ENCODE measurements around the gene KLHL42.
A peak's percentile ranks its signal among the peaks of the same experiment; 100 is the strongest.
"Not testable (repeated sequence)": the region's sequence is repeated elsewhere in the genome, so short reads cannot be mapped to it uniquely, and the experiment has no call there.

The KLHL42 gene
- 21.5 to 47.8 (median 28.2) reads per million in 9 experiments for total RNA-seq

DNA sequence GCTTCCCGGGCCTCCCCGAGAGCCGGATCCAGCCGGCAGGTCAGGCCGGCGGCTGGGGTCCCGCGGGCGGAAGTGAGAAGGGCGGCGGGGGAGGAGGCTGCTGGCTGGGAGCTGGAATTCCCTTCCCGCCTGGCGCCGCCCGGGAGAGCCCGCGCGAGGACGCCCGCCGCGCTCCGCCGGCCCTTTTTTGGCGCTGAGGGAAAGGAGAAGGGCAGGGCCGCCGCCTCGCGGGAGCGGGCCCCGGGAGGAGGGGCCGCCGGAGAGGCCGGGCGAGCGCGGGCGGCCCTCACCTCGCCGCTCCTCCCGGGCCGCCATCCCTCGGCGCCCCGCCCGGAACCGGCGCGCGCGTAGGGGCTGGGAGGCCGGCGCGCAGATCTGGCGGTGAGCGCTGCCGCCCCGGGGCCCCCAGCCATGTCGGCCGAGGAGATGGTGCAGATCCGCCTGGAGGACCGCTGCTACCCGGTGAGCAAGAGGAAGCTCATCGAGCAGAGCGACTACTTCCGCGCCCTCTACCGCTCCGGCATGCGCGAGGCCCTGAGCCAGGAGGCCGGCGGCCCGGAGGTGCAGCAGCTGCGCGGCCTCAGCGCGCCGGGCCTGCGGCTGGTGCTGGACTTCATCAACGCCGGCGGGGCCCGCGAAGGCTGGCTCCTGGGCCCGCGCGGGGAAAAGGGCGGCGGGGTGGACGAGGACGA is at the start of gene KLHL42, which contains the start of gene MANSC4:
KLHL42 (plus strand) TSS at position 314 of the 692 bp plus-strand sequence; CDS start at position 412, 98 bp downstream.
MANSC4 (minus strand) TSS at position 317 of the 692 bp plus-strand sequence. CDS start 8,960 bp downstream, outside the sequence.
- ATAC-seq (replicated peaks), result peak; percentile 81
- Mint-ChIP-seq H3K36me3 (ENCODE audit: insufficient read depth) (peaks cover 7% of the 10 kb centered on the region), H3K27me3 (no peaks in the 10 kb centered on the region), H3K9me3 (no peaks in the 10 kb centered on the region), H3K4me3 (peak within 1 kb of the TSS; percentile 85 to 87), H3K4me1 (ENCODE audit: low read depth in 2 of 2) (peaks cover 24 to 31% of the 10 kb centered on the region in 2 donors), H3K27ac (peak within 1 kb of the TSS; percentile 60 to 80)
- peak; percentile 56 to 60 (median 57) for DNase-seq

GRCh38 chr12:27732281-27732680 is 47.8 kb upstream of the KLHL42 start:
- Mint-ChIP-seq H3K9me3 (no peaks in the 10 kb centered on the region), H3K4me3 (no peak overlapping the region), H3K27me3 (no peaks in the 10 kb centered on the region), H3K4me1 (ENCODE audit: low read depth in 2 of 2) (no peaks in the 10 kb centered on the region), H3K27ac (no peak overlapping the region), H3K36me3 (ENCODE audit: insufficient read depth) (peaks cover 47% of the 10 kb centered on the region)
- ATAC-seq (replicated peaks), result no peak
- no peak for DNase-seq

DNA sequence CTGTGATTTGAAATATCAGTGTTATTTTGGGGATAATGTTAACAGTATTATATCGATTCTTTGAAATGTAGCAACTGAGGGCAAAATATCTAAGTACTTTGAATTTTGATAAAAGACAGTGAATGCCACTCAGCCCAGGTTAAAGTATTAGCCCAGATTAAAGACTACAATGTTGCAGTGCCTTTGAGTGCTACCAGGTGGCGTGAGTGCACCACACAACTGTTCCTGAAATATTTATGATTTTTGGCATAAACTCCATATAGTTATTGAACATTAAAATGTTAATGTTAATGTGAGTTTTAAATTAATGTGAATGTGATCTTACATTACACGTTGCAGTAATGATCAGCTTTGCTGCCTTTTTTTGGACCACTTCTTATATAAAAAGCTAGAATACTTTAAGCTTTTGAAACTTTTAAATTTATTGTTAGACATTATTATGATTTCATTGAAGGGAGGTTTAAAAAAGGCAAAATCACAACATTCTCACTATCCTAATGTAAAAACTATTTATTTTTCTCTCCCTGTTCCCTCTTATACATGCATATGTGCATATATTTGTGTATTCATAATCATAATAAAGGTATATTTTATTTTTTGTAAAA is 46.9 kb upstream of the KLHL42 start:
- Mint-ChIP-seq H3K4me1 (ENCODE audit: low read depth in 2 of 2) (peaks cover 0 to 3% of the 10 kb centered on the region in 2 donors), H3K4me3 (no peak overlapping the region), H3K9me3 (no peaks in the 10 kb centered on the region), H3K27me3 (no peaks in the 10 kb centered on the region), H3K27ac (no peak overlapping the region), H3K36me3 (ENCODE audit: insufficient read depth) (peaks cover 56% of the 10 kb centered on the region)
- ATAC-seq (replicated peaks), result peak; percentile 70
- peak in 2 of 3 experiments; percentile 12 to 17 for DNase-seq

GRCh38 chr12:27733791-27734190 is 46.2 kb upstream of the KLHL42 start:
- no peaks in the 10 kb centered on the region for H3K27me3 Mint-ChIP-seq
- peaks cover 60% of the 10 kb centered on the region for H3K36me3 Mint-ChIP-seq (ENCODE audit: insufficient read depth)
- H3K27ac Mint-ChIP-seq, result no peak overlapping the region
- no peak overlapping the region for H3K4me3 Mint-ChIP-seq
- DNase-seq (no peak), ATAC-seq (replicated peaks) (no peak)
- peaks cover 0 to 3% of the 10 kb centered on the region in 2 donors for H3K4me1 Mint-ChIP-seq (ENCODE audit: low read depth in 2 of 2)
- H3K9me3 Mint-ChIP-seq, result no peaks in the 10 kb centered on the region

DNA sequence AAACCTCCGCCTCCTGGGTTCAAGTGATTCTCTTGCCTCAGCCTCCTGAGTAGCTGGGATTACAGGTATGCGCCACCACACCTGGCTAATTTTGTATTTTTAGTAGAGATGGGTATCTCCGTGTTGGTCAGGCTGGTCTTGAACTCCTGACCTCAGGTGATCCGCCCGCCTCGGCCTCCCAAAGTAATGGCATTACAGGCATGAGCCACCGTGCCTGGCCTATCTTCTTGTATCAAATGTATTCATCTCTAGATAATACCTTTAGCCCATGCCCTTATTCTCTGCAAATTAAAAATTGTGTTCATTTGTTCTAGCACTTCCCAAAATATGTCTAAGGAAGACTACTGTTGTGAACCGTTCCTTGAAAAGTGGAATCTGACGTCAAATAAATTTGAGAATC is 45.7 kb upstream of the KLHL42 start:
- H3K4me1 Mint-ChIP-seq (ENCODE audit: low read depth in 2 of 2); H3K9me3 Mint-ChIP-seq; H3K4me3 Mint-ChIP-seq; ATAC-seq (replicated peaks); DNase-seq; H3K27ac Mint-ChIP-seq; H3K27me3 Mint-ChIP-seq: not testable (repeated sequence)
- H3K36me3 Mint-ChIP-seq (ENCODE audit: insufficient read depth), result peaks cover 62% of the 10 kb centered on the region

- Mint-ChIP-seq H3K4me1 (ENCODE audit: low read depth in 2 of 2) (peaks cover 0 to 9% of the 10 kb centered on the region in 2 donors), H3K4me3 (no peak overlapping the region), H3K27me3 (no peaks in the 10 kb centered on the region), H3K27ac (no peak overlapping the region), H3K9me3 (no peaks in the 10 kb centered on the region), H3K36me3 (ENCODE audit: insufficient read depth) (peaks cover 36% of the 10 kb centered on the region)
- no peak for ATAC-seq (replicated peaks)
- no peak for DNase-seq
These were observed 36.4 kb upstream of the KLHL42 start for GRCh38 chr12:27743601-27744000.

GRCh38 chr12:27745734-27746133 is 34.3 kb upstream of the KLHL42 start:
- not testable (repeated sequence) for H3K27ac Mint-ChIP-seq; ATAC-seq (replicated peaks); H3K27me3 Mint-ChIP-seq; DNase-seq; H3K4me3 Mint-ChIP-seq; H3K9me3 Mint-ChIP-seq; H3K4me1 Mint-ChIP-seq (ENCODE audit: low read depth in 2 of 2)
- H3K36me3 Mint-ChIP-seq (ENCODE audit: insufficient read depth), result peaks cover 21% of the 10 kb centered on the region

- Mint-ChIP-seq H3K4me1 (ENCODE audit: low read depth in 2 of 2) (peaks cover 0 to 8% of the 10 kb centered on the region in 2 donors), H3K27me3 (no peaks in the 10 kb centered on the region)
- DNase-seq, result no peak
These were observed 32.8 kb upstream of the KLHL42 start for GRCh38 chr12:27747111-27747820.

DNA sequence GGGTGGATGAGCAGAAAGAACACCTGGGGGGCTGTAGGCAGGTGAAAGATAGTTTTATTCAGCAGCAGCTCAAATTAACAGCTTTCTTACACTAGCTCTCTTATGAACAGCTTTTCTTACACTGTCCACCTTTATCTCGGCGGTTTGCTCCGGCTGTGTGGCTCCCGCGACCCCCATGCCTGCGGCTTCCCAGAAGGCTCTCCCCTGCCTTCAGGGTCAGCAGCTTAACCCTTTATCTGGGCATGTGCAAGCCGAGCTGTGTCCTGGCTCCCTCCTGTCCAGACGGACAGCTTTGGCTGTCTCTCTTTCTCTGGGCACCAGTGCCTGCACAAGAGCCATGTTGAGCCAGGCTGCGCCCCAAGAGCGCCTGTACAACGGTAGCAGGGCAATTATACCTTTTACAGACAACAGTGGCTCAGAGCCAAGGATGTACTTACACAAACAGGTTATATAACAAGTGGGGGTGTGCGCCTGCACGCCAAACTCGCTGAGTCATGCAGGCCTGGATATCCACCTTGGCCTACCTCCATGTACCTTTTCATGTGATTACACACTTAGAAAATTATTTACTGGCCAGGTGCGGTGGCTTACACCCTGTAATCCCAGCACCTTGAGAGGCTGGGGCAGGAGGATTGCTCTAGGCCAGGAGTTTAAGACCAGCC is 28.5 kb upstream of the KLHL42 start:
- H3K9me3 Mint-ChIP-seq, result no peaks in the 10 kb centered on the region
- H3K27me3 Mint-ChIP-seq, result no peaks in the 10 kb centered on the region
- no peak overlapping the region for H3K4me3 Mint-ChIP-seq
- ATAC-seq (replicated peaks) (no peak), DNase-seq (no peak)
- H3K27ac Mint-ChIP-seq, result no peak overlapping the region
- H3K36me3 Mint-ChIP-seq (ENCODE audit: insufficient read depth), result peaks cover 36% of the 10 kb centered on the region
- H3K4me1 Mint-ChIP-seq (ENCODE audit: low read depth in 2 of 2), result peaks cover 0 to 4% of the 10 kb centered on the region in 2 donors

More at GRCh38 chr12:27747111-27747820, 32.8 kb upstream of the KLHL42 start:
- no peak for ATAC-seq (replicated peaks)
- peaks cover 22% of the 10 kb centered on the region for H3K36me3 Mint-ChIP-seq (ENCODE audit: insufficient read depth)
- H3K9me3 Mint-ChIP-seq, result no peaks in the 10 kb centered on the region
- H3K4me3 Mint-ChIP-seq, result no peak overlapping the region
- no peak overlapping the region for H3K27ac Mint-ChIP-seq

DNA sequence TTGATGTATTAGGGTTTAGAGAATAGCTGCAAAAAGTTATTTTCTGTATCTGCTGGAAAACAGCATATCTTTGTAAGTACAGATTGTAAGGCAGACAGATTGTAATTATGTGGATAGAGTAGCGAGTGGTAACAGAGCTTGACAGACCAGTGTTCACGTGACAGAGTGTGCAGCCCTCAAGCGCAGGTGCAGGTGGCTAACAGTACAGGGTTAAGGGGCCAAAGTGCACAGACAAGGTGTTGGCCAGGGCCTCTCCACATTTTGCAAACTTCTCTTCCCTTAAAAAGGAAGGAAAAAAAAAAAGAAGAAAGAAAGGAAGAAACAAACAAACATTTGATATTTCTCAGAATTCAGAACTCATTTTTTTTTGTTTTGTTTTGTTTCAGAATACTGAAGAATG is 25.2 kb upstream of the KLHL42 start:
- Mint-ChIP-seq H3K36me3 (ENCODE audit: insufficient read depth) (peaks cover 40% of the 10 kb centered on the region), H3K4me3 (no peak overlapping the region), H3K9me3 (no peaks in the 10 kb centered on the region), H3K27me3 (no peaks in the 10 kb centered on the region), H3K4me1 (ENCODE audit: low read depth in 2 of 2) (no peaks in the 10 kb centered on the region), H3K27ac (peak overlapping the region in 1 of 2 donors; percentile 36)
- ATAC-seq (replicated peaks), result no peak
- DNase-seq, result no peak

- no peak overlapping the region for H3K27ac Mint-ChIP-seq
- peaks cover 34% of the 10 kb centered on the region for H3K36me3 Mint-ChIP-seq (ENCODE audit: insufficient read depth)
- no peak for ATAC-seq (replicated peaks)
- no peak overlapping the region for H3K4me3 Mint-ChIP-seq
- DNase-seq, result no peak
- no peaks in the 10 kb centered on the region for H3K4me1 Mint-ChIP-seq (ENCODE audit: low read depth in 2 of 2)
- no peaks in the 10 kb centered on the region for H3K27me3 Mint-ChIP-seq
- no peaks in the 10 kb centered on the region for H3K9me3 Mint-ChIP-seq
These were observed 23.3 kb upstream of the KLHL42 start for GRCh38 chr12:27756670-27757195.

GRCh38 chr12:27762757-27763156 is 17.3 kb upstream of the KLHL42 start:
- Mint-ChIP-seq H3K9me3 (no peaks in the 10 kb centered on the region), H3K27ac (no peak overlapping the region), H3K4me3 (no peak overlapping the region), H3K36me3 (ENCODE audit: insufficient read depth) (no peaks in the 10 kb centered on the region), H3K4me1 (ENCODE audit: low read depth in 2 of 2) (no peaks in the 10 kb centered on the region), H3K27me3 (no peaks in the 10 kb centered on the region)
- ATAC-seq (replicated peaks) (no peak), DNase-seq (no peak)

DNA sequence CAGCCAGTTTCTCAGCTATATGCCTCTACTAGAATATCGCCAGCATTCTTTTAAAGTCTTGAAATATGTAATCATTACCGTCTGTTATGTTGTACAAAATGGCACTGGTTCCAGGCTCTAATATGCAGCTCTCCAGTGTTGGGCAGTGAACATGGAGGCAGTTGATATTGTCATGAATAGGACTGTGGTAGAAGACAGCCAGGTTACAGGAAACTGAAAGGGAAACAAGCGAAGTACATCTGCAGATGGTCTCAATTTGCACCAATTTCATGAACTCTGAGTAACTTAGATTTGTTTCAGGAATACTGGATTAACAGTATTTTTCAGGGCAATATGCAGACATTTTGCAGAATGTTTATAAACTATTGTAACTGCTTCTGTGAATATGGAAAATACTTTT is 13.4 kb upstream of the KLHL42 start:
- Mint-ChIP-seq H3K4me1 (ENCODE audit: low read depth in 2 of 2) (no peaks in the 10 kb centered on the region), H3K27ac (no peak overlapping the region), H3K4me3 (no peak overlapping the region), H3K27me3 (no peaks in the 10 kb centered on the region), H3K36me3 (ENCODE audit: insufficient read depth) (no peaks in the 10 kb centered on the region), H3K9me3 (no peaks in the 10 kb centered on the region)
- no peak for ATAC-seq (replicated peaks)
- no peak for DNase-seq

Measured in effector memory CD8-positive, alpha-beta T cell (primary cell).